Osteocyte (in vitro differentiated cells): Measurements from ENCODE around the gene MZB1. TPM values are rescaled to one million over a fixed set of nuclear protein-coding genes. Genes with fewer than 3 reads are reported as not detected.
A peak's percentile ranks its signal among the peaks of the same experiment; 100 is the strongest.
"Not testable (repeated sequence)": the region's sequence is repeated elsewhere in the genome, so short reads cannot be mapped to it uniquely, and the experiment has no call there.

ENCODE experiments used
- DNase-seq: peaks from one replicate; pipeline ENCODE4 v3.0.0; 2021; ENCODE audit warnings: mixed read lengths; ENCODE audit not compliant: unreplicated experiment; ENCODE audit errors: extremely low spot score
- H3K27ac Mint-ChIP-seq: one replicate; pipeline ENCODE4 v1.8.0; 2021; ENCODE audit warnings: mild to moderate bottlenecking, mixed read lengths; ENCODE audit not compliant: unreplicated experiment
- H3K27me3 Mint-ChIP-seq: one replicate; pipeline ENCODE4 v1.8.0; 2021; ENCODE audit warnings: mixed read lengths; ENCODE audit not compliant: unreplicated experiment
- H3K36me3 Mint-ChIP-seq: one replicate; pipeline ENCODE4 v1.8.0; 2021; ENCODE audit warnings: mixed read lengths; ENCODE audit not compliant: unreplicated experiment
- H3K4me1 Mint-ChIP-seq: one replicate; pipeline ENCODE4 v1.8.0; 2021; ENCODE audit warnings: mixed read lengths; ENCODE audit not compliant: unreplicated experiment
- H3K4me3 Mint-ChIP-seq: one replicate; pipeline ENCODE4 v1.8.0; 2021; ENCODE audit warnings: mild to moderate bottlenecking, moderate library complexity, mixed read lengths; ENCODE audit not compliant: unreplicated experiment
- H3K9me3 Mint-ChIP-seq: one replicate; pipeline ENCODE4 v1.8.0; 2021; ENCODE audit warnings: mixed read lengths; ENCODE audit not compliant: unreplicated experiment
- total RNA-seq: library from RNA; stranded (reverse); gene quantifications from 2 replicates; pipeline ENCODE4 v1.2.1, GENCODE V29; 2021
- TF ChIP-seq, protein P1 (sequence below): fragments of 200-600 bp; sonication (generic); IDR thresholded peaks from 2 replicates; pipeline ENCODE4 v1.5.0; 2021; ENCODE audit warnings: antibody characterized with exemption, mild to moderate bottlenecking, moderate library complexity

The MZB1 gene
- total RNA-seq, 1 donor from 2014 or later: not detected

- TF ChIP-seq, protein P1, sequence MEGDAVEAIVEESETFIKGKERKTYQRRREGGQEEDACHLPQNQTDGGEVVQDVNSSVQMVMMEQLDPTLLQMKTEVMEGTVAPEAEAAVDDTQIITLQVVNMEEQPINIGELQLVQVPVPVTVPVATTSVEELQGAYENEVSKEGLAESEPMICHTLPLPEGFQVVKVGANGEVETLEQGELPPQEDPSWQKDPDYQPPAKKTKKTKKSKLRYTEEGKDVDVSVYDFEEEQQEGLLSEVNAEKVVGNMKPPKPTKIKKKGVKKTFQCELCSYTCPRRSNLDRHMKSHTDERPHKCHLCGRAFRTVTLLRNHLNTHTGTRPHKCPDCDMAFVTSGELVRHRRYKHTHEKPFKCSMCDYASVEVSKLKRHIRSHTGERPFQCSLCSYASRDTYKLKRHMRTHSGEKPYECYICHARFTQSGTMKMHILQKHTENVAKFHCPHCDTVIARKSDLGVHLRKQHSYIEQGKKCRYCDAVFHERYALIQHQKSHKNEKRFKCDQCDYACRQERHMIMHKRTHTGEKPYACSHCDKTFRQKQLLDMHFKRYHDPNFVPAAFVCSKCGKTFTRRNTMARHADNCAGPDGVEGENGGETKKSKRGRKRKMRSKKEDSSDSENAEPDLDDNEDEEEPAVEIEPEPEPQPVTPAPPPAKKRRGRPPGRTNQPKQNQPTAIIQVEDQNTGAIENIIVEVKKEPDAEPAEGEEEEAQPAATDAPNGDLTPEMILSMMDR: no peak
- Mint-ChIP-seq H3K36me3 (peaks cover 31% of the 10 kb centered on the region), H3K9me3 (no peaks in the 10 kb centered on the region), H3K4me1 (peaks cover 14% of the 10 kb centered on the region), H3K27ac (peak overlapping the region; percentile 31), H3K27me3 (no peaks in the 10 kb centered on the region), H3K4me3 (no peak overlapping the region)
- no peak for DNase-seq
Observed at GRCh38 chr5:139363937-139364336, 25.8 kb downstream of the MZB1 start.

- TF ChIP-seq, protein P1: no peak
- Mint-ChIP-seq H3K27me3 (no peaks in the 10 kb centered on the region), H3K4me1 (peaks cover 8% of the 10 kb centered on the region), H3K27ac (no peak overlapping the region), H3K9me3 (no peaks in the 10 kb centered on the region), H3K36me3 (peaks cover 26% of the 10 kb centered on the region), H3K4me3 (no peak overlapping the region)
- DNase-seq: no peak
Observed at GRCh38 chr5:139361835-139362429, 27.8 kb downstream of the MZB1 start.

DNA sequence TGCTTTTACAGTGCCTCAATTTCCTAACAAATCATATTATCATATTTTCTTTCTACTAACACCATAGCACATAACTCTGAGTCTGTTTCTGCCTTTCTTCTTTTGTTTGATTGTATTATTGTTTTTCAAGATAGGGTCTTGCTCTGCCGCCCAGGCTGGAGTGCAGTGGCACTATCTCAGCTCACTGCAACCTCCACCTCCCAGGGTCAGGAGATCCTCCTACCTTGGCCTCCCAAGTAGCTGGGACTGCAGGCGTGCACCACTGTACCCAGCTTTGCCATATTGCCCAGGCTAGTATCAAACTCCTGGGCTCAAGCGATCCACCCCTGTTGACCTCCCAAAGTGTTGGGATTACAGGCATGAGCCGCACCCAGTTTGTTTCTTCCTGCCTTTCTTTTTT, 29.3 kb downstream of the MZB1 start:
- H3K4me1 Mint-ChIP-seq: peaks cover 9% of the 10 kb centered on the region
- peaks cover 17% of the 10 kb centered on the region for H3K36me3 Mint-ChIP-seq
- no peak for DNase-seq
- no peak overlapping the region for H3K4me3 Mint-ChIP-seq
- TF ChIP-seq, protein P1: no peak
- no peak overlapping the region for H3K27ac Mint-ChIP-seq
- no peaks in the 10 kb centered on the region for H3K9me3 Mint-ChIP-seq
- no peaks in the 10 kb centered on the region for H3K27me3 Mint-ChIP-seq

DNA sequence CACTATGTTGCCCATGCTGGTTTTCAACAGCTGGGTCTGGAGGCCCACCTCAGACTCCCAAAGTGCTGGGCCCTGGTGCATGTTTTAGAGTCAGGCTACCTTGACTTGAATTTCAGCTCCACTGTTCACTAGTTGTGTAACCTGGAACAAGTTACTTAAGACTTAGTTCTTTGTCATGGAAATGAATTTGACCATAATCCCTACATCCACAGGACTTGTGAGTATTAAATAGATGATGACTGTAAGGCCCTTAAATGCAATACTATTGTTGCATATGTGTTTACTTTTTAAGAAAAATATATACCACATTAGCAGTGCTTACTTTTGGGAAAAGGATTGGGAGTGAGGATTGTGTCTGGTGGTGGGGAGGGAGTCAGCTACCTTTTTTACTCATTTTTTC, 31.6 kb downstream of the MZB1 start:
- peaks cover 6% of the 10 kb centered on the region for H3K9me3 Mint-ChIP-seq
- H3K27me3 Mint-ChIP-seq: no peaks in the 10 kb centered on the region
- no peak for DNase-seq
- peaks cover 8% of the 10 kb centered on the region for H3K36me3 Mint-ChIP-seq
- H3K27ac Mint-ChIP-seq: no peak overlapping the region
- peaks cover 8% of the 10 kb centered on the region for H3K4me1 Mint-ChIP-seq
- TF ChIP-seq, protein P1: no peak
- no peak overlapping the region for H3K4me3 Mint-ChIP-seq

- H3K4me1 Mint-ChIP-seq: peaks cover 10% of the 10 kb centered on the region
- H3K36me3 Mint-ChIP-seq, H3K27ac Mint-ChIP-seq, H3K9me3 Mint-ChIP-seq, H3K4me3 Mint-ChIP-seq, DNase-seq, H3K27me3 Mint-ChIP-seq: not testable (repeated sequence)
Observed at GRCh38 chr5:139355900-139356299, 33.8 kb downstream of the MZB1 start.

- peaks cover 9% of the 10 kb centered on the region for H3K4me1 Mint-ChIP-seq
- TF ChIP-seq, protein P1: no peak
- no peak overlapping the region for H3K4me3 Mint-ChIP-seq
- peaks cover 6% of the 10 kb centered on the region for H3K9me3 Mint-ChIP-seq
- peaks cover 8% of the 10 kb centered on the region for H3K36me3 Mint-ChIP-seq
- no peak for DNase-seq
- no peaks in the 10 kb centered on the region for H3K27me3 Mint-ChIP-seq
- no peak overlapping the region for H3K27ac Mint-ChIP-seq
Observed at GRCh38 chr5:139354186-139354585, 35.5 kb downstream of the MZB1 start.

DNA sequence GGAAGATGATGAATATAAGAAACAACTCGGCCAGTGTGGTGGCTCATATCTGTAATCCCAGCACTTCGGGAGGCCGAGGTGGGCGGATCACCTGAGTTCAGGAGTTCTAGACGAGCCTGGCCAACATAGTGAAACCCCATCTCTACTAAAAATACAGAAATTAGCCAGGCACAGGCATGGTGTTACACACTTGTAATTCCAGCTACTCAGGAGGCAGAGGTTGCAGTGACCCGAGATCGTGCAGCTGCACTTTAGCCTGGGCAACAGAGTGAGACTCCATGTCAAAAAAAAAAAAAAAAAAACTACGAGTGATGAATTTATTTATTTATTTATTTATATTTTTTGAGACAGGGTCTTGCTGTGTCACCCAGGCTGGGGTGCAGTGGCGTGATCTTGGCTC, 41.9 kb downstream of the MZB1 start:
- peaks cover 15% of the 10 kb centered on the region for H3K36me3 Mint-ChIP-seq
- not testable (repeated sequence) for H3K4me3 Mint-ChIP-seq, H3K9me3 Mint-ChIP-seq, DNase-seq, H3K27ac Mint-ChIP-seq, H3K27me3 Mint-ChIP-seq
- peaks cover 34% of the 10 kb centered on the region for H3K4me1 Mint-ChIP-seq

DNA sequence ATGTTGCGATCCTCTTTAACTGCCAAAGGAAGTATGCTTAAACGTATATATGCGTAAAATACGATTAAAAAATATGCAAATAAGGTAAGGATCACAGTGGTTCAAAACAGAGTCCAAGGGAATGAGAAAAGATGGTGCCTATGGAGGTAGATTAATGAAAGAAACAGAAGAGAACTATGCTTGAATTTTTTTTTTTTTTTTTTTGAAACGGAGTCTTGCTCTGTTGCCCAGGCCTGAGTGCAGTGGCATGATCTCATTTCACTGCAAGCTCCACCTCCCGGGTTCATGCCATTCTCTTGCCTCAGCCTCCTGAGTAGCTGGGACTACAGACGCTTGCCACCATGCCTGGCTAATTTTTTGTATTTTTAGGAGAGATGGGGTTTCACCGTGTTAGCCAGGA, 44.3 kb downstream of the MZB1 start:
- H3K27me3 Mint-ChIP-seq, H3K4me3 Mint-ChIP-seq, H3K27ac Mint-ChIP-seq, DNase-seq, H3K9me3 Mint-ChIP-seq: not testable (repeated sequence)
- H3K36me3 Mint-ChIP-seq: peaks cover 15% of the 10 kb centered on the region
- peaks cover 45% of the 10 kb centered on the region for H3K4me1 Mint-ChIP-seq
